Activated CD8-positive, alpha-beta memory T cell treated with anti-CD3 and anti-CD28 coated beads for 4 hours (primary cell): ENCODE measurements around the gene HILPDA.
"Not testable (repeated sequence)": the region's sequence is repeated elsewhere in the genome, so short reads cannot be mapped to it uniquely, and the experiment has no call there.

Experiments
- DNase-seq, 2 donors: peaks; one replicate each; pipeline ENCODE4 v3.0.0-alpha.2; 2020; ENCODE audit warnings: low read depth in 2 of 2

The HILPDA gene

DNA sequence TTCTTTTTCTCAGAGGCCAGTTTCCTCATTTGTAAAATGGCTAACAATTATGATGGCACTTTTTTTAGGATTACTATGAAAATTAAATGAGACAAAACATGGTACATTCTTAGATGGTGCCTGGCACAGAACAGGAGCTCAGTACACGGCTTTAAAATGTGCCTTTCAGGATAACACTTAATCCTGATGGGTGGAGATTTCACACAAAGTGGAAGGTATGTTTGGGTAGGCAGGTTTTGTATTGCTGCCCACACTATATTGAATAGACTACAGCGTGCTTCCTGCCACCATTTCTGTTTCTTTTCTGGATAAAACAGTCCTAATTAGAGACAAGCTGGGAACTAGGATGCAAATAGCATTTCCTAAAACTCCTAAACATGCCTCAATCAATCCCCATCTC lies 23.9 kb upstream of the HILPDA start:
- DNase-seq = no peak

DNA sequence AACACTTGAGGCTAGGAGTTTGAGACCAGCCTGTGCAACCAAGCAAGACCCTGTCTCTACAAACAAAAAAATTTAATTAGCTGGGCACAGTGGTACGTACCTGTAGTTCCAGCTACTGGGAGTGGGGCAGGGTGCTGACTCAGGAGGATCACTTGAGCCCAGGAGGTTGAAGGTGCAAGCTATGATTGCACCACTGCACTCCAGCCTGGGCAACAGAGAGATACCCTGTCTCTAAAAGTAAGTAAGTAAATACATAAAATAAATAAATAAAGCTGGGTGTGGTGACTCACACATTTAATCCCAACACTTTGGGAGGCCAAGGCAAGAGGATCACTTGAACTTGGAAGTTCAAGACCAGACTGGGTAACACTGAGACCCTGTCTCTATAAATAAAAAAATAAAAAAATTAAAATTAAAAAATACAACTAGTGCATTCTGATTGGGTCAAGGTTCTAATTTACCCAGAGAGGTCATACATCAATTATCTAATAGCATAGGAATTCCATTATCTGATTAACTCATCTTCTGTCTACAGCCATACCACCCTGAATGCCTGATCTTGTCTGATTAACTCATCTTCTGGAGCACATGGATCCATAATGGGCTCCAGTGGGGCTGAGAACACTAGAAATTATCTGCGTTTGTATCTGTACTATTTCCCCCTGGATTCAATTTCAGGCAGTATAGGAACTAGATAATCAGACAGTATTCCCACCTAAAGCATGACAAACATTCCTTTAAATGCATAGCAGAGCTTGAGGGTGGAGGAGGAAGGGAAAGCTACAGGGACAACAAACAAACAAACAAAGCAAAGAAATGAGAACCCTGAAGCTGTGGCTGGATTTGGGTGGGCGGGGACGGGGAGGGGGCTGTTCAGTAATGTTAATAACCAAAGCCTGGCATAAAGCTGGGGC lies 21.0 kb upstream of the HILPDA start:
- no peak for DNase-seq

DNA sequence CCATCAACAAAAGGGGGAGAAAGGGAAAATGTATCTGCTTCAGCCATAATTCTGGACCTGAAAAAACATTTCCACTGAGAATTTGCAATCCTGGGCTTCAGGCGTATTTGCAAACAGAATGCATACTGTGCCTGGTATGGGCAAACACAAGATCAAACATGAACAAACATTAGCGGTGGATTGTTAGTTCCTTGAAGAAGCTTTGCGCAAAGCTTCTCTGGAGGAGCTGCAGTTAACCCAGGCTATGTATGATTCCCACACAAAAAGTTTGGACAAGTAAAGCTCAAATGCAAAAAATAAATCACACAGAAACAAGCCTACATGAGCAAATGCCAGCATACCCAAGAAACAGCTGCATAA lies 20.4 kb upstream of the HILPDA start:
- DNase-seq = no peak

DNA sequence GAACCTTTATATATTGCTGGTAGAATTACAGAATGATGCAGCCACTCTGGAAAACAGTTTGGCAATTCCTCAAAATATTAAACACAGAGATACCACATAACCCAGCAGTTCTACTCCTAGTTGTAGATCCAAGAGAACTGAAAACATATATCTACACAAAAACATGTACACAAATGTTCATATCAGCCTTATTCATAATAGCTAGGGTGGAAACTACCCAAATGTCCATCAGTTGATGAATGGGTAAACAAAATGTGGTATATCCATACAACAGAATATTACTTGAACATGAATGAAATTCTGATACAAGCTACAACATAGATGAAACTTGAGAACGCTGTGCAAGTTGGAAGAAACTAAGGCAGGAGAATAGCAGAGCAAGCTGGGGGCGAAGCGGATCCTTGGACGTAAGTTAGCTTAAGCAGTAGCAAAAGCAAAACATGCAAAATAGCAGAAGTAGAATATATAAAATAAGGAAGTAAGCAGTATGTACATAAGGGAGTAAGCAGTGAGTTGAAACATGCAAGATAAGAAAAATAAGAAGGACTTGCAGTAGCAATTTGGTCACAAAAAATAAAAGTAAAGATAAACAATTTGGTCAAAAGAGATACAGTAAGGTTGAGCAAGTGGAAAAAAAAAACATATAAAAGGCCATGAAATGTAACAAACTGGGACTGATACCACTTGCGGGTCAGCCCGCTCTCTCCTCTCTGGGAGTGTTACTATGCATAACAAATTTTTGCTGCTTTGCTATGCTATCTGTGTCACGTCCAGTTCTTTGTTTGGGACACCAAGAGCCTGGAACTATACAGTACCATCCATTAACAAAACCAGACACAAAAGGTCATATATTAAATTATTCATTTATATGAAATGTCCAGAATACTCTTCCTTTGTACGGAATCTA lies 18.0 kb upstream of the HILPDA start:
- DNase-seq = no peak

DNA sequence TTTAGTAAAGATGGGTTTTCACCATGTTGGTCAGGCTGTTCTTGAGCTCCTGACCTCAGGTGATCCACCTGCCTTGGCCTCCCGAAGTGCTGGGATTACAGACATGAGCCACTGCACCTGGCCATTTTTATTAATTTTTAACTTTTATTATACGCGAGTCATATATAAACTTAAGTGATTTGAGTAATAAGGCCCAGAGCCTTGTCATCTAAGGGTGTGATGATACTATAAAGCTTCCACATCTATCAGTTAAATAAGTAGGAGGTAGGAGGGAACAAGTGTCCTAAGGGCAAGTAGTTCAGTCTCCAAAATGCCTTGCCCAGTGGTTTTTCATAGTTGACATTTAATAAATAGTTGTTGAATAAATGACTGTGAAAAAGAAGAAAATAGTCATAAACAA lies 13.3 kb upstream of the HILPDA start:
- DNase-seq = no peak

DNA sequence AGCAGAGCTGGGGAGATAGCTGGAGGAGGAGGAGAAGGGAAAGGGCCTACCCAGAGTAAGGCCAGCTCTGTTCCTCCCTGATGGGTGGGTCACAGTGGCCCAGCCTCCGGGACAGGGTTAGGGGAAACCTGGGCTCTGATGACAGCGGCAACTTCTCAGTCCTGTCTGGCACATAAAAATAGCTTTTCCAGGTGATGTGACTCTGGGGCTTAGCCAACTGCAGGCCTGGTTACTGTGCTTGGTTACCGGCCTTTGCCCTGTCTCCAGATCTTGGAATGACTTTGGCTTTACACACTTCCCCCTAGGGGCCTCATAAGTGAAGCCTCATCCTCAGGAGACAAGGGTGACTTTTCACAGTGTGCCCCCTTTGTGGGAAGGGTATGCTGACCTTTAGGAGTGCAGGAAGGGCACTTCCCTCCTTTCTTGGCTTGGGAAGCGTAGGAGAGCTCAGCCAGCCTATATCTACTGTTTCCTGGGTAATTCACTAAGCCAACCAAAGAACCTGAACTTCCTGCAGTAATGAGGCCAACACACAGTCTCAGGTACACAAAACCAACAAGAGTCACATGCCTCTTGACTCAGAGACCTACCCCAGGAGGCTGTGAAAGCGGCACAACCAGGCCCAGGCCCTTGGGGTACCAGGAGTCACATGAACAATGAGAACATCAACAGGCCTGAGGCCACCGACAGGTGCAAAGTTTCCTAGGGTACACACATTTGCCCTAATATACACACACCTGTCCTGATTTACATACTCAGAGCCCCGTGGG lies 11.7 kb upstream of the HILPDA start:
- DNase-seq = no peak

DNA sequence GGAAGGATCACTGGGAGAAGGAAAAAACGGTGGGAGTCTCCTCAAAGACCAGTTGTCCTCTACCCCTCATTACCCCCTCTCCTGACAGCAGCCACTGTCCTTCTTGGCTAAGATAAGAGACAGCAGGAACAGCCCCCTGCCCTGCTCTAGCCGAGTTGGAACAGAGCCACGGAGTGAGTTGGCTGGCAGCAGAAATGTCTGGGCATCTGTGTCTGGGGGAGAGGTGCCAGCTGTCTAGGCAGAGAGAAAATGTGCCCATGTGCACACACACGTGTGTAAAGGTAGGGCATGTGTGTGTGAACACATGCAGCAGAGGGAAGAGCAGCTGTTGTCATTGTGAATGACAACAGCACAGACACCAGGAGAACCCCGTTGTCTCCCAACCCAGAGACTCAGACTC lies 9.4 kb upstream of the HILPDA start:
- no peak for DNase-seq

DNA sequence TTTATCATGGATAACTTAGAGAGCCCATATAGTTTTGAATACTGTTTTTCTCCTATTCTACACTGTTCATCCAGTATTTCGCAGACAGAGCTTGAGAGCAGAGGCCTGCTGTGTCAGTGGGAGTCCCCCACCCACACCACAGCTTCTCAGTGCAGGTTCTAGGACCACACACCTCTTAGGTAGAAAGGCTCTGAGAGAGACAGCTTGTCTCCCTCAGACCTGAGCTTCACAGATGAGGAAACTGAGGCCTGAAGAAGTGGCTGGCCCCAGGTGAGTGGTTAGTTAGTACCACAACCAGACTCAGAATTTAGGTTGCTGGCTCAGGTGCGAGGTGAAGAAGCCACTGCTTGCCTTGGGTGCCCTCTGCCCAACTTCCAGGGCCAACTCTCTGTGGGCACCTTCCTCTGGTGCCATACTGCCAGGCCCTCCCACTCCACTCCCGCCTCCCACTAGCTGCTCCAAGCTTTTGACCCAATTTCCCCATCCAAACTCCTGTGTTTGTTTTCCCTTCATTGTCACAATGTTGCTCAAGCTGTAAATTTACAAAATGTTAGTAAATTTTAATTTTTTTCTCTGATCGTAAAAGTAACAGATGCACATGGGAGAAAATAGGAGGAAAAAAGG lies 7.6 kb upstream of the HILPDA start:
- DNase-seq = no peak

DNA sequence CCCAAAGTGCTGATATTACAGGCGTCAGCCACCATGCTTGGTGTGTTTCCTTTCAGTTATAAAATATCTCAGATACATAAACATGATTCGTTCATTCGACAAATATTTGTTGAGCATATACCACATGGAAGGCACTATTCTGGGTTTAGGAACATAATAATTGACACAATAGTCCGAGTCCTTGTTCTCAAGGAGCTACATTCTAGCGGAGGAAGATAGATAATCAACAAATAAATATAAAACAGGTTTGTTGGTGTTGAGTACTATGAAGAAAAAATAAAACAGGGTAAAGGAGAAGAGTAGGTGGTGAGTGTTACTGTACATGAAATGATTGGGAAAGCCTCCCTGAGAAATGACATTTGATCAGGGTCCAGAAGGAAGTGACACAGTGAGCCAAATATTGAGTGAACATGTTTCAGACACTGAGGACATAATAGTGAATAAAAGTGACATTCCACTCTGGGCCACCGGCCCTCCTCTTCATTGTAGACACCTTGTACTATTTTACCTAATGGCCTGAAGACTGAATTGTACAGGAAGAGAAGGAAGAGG lies 6.9 kb upstream of the HILPDA start:
- DNase-seq = no peak

DNA sequence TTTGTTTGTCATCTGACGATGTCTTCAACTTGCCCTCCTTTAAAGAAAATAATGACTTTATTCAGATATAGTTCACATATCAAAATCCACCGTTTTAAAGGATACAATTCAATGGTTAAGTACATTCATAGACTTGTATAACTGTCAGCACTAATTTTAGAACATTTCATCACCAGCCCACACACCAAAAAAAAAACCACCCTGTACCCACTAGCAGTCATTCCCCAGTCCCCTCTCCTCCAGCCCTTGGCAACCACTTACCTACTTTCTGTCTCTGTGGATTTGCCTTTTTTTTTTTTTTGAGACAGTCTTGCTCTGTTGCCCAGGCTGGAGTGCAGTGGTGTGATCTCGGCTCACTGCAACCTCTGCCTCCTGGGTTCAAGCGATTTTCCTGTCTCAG lies 5.3 kb upstream of the HILPDA start:
- DNase-seq = no peak

DNA sequence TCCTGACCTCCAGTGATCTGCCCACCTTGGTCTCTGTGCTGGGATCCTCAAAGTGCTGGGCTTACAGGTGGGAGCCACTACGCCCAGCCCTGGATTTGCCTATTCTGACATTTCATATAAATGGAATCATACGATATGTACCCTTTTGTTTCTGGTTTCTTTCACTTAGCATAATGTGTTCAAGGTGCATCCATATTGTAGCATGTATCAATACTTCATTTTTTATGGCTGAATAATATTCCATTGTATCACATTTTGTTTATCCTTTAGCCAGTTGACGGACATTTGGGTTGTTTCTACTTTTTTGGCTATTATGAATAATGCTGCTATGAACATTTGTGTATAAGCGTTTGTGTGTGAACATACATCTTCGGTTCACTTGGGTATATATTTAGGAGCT lies 4.8 kb upstream of the HILPDA start:
- no peak for DNase-seq

DNA sequence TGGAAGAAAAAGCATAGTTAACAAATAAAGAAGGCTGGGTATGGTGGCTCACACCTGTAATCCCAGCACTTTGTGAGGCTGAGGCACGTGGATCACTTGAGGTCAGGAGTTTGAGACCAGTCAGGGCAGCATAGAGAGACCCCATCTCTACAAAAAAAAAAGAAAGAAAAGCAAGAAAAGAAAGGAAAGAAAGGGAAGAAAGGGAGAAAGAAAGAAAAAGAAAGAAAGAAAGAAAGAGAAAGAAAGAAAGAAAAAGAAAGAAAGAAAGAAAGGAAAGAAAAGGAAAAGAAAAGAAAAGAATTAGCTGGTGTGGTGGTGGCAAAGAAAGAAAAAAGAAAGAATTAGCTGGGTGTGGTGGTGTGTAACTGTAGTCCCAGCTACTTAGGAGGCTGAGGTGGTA lies 3.1 kb upstream of the HILPDA start:
- DNase-seq = no peak

DNA sequence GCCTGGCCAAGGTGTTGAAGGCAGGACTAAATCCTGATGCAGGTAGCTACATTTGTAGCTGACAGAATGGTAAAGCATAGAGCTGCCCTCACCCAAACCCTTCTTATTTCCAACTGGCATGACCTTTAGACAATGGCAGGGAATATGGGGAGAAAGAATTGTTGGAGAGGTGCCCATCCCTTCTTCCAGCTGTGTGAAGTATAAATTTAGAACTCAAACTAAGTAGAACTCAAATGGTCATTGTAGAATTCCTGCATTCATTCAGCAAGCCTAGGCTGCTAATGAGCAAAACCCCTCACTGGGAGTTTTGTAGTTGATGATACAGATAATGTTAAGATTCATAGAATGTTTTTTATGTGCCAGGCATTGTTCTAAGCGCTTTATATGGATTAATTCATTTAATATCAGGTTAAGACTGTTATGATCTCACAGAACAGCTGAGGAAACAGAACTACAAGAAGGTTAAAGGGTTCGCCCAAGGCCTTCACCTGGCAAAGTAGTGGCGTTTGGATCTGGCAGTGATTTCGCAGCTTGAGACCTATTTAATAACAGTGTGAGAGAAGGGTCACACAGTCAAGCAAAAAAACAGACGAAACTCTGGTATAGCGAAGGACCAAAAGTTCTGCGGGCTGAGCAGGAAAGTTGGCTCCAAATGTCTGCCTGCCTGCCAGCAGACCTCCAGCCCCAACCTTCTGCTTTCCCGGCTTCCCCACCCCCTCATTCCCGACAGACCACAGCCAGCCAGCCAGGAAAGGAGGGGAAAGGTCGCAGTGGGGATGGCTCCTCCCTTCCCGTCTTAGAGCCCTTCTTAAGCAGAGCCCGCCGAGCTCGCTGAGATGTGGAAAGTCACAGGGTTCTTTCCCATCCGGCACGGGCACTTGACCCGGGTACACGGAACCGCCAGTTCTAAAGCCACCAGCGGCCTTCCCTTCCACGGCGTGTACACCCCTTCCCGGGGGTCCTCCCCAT lies 1.6 kb upstream of the HILPDA start:
- no peak for DNase-seq

DNA sequence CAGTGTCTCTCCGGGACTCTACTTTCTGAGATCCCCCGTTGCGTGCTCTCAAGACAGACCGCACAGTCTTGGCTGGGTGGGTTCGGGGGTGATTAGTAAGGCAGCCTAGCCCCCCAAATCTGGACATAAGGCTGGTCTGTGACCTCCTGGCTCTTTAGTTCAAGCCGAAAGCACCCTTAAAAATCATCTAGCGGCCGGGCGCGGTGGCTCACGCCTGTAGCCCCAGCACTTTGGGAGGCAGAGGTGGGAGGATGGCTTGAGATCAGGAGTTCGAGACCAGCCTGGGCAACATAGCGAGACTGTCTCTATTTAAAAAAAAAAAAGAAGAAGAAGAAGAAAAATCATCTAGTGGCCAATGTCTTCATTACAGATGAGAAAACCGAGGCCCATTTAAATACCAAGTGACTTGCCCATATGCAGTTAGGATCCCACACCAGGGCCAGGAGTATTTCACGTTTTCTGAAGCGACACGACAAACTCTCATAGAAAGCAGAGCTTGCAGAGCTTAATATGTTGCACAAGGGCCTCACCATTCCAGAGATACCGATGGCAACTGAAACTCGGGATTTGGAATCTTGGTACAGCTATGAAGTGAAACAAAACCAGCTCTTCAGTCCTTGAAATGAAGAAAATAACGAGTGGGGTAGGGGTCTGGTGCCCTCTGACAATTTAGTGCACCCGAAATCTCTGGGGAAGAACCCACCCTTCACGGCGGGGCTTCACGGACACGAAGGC lies 703 bp upstream of the HILPDA start:
- no peak for DNase-seq

DNA sequence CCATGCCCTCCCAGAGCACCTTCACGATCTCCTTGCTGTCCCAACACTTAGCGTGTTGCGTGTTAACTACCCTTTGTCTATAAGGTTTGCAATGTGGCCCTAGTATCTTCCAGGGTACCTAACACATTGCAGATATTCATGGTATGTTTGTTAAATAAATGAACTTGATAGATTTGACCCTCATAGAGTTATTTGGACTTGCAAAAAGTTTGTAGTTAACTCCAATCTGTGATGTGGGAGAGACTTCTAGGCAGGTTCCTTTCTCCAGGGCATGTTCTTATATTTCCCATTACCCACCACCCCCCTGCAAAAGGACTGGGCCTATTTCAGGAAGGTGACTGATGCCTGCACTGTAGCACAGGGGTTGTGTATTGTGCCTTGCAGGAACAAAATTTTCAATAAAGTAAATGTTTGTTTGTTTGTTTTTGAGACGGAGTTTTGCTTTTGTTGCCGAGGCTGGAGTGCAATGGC lies 612 bp downstream of the HILPDA start:
- DNase-seq = no peak

DNA sequence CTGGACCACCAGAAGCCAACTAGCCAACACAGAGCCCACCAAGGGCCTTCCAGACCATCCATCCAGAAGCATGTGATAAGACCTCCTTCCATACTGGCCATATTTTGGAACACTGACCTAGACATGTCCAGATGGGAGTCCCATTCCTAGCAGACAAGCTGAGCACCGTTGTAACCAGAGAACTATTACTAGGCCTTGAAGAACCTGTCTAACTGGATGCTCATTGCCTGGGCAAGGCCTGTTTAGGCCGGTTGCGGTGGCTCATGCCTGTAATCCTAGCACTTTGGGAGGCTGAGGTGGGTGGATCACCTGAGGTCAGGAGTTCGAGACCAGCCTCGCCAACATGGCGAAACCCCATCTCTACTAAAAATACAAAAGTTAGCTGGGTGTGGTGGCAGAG lies 1.7 kb downstream of the HILPDA start:
- not testable (repeated sequence) for DNase-seq

DNA sequence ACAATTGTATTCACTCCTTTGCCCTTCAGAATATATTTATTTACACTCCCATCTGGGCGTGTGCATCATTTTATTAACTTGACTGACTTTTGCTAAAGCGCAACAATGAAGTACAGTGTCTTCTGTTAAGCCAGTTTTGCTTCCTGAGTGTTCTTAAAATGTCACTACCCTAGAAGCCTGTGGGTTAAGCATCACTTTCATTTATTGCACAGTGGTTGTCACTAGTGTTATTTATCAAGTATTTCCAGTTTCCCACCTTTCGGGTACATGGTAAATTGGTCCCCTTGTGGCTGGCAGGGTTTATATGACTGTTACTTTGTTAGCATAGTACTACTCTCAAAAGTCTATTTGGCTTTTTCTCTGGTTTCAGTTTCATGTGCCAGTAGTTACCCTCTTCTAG lies 3.3 kb downstream of the HILPDA start:
- no peak for DNase-seq

DNA sequence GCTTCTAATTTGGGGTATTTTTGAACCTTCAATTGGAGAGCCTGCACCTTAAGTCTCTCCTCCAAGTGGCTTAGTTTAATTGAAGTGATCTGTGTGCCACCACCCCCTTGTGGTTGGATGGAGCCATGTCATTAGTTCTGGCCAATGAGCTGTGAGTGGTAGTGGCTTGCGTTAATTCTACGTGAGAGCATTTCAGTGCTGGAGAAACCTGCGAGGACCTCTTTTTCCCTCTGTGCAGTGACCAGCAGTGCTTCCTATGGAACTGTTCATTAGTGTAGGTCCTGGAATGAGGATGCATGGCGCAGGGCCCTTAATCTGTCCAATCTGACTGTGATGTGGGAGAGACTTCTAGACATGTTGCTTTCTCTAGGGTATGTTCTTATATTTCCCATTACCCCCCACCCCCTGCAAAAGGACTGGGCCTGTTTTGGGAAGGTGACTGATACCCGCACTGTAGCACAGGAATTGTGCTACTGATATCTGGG lies 3.8 kb downstream of the HILPDA start:
- peak in 1 of 2 donors; percentile 39 for DNase-seq

DNA sequence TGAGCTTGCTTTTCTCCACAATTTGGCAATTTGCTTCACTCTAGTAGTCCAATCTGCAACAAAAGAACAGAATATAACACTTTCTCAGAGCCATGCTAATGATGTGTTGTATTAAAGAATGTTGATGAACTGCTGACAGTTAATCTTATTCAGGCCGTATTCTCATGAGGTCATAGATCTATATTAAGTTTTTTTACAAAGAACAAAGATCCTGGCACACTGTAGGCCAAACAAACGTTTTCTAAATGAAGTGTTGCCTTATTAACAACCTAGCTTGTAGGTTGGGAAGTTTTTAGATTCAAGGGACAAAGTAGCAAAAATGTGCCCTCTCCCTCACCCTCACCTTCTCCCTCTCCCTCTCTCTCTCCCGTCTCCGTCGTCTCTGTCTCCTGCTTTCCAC lies 6.8 kb downstream of the HILPDA start:
- no peak for DNase-seq
